Uterus (tissue), 4 donors: ENCODE results near the gene OBP2A. TPM values are rescaled to one million over a fixed set of nuclear protein-coding genes. Genes with fewer than 3 reads are reported as not detected.

Source experiments
- DNase-seq, 2 donors: peaks; one replicate each; pipeline ENCODE4 v3.0.0-alpha.2; 2019 to 2020
- H3K27ac ChIP-seq, 2 donors: fragments of 200-600 bp; sonication (generic); 1 replicate in 1 of 2; 2 replicates in 1 of 2; pipeline ENCODE4 v1.5.1; 2016 to 2018
- H3K27me3 ChIP-seq, 2 donors: fragments of 200-600 bp; sonication (generic); one replicate each; pipeline ENCODE4 v1.5.1; 2018 to 2019; ENCODE audit warnings: control low read depth in 1 of 2
- H3K36me3 ChIP-seq, 2 donors: fragments of 200-600 bp; sonication (generic); one replicate each; pipeline ENCODE4 v1.5.1; 2019; ENCODE audit warnings: control low read depth in 1 of 2
- H3K4me1 ChIP-seq, 2 donors: fragments of 200-600 bp; sonication (generic); one replicate each; pipeline ENCODE4 v1.5.1; 2018 to 2019; ENCODE audit warnings: control low read depth in 1 of 2
- H3K4me3 ChIP-seq, 2 donors: fragments of 200-600 bp; sonication (generic); 1 replicate in 1 of 2; 2 replicates in 1 of 2; pipeline ENCODE4 v1.5.1; 2018 to 2019; ENCODE audit warnings: mild to moderate bottlenecking in 1 of 2
- H3K9me3 ChIP-seq, 2 donors: fragments of 200-600 bp; sonication (generic); one replicate each; pipeline ENCODE4 v1.5.1; 2019; ENCODE audit warnings: control low read depth in 1 of 2
- POLR2A ChIP-seq, 2 donors: fragments of 450-650 bp; IDR thresholded peaks; one replicate each; pipeline ENCODE4 v1.6.1; 2016; ENCODE audit warnings: antibody characterized with exemption in 2 of 2, mild to moderate bottlenecking in 1 of 2, moderate library complexity in 1 of 2
- intact Hi-C: fragments of 100-400 bp; cut with DNase I; formaldehyde crosslinking; loops from one replicate; pipeline ENCODE4 v1.15.1; 2023; ENCODE audit warnings: low total_unique reads
- total RNA-seq, 4 donors: library from RNA; depleted of rRNA in 3 of 4; stranded (reverse); fragments of >200 nt in 3 of 4; gene quantifications; one replicate each; pipeline versions ENCODE4 v1.1.0 to v1.2.4, GENCODE V29; 2014 to 2023
- TF ChIP-seq, protein P1 (sequence below), 4 experiments: fragments of 200-600 bp in 2 of 4; fragments of 450-650 bp in 2 of 4; sonication (generic) in 2 of 4; IDR thresholded peaks; one replicate each; pipeline ENCODE4 v1.5.1; 2016 to 2019; ENCODE audit warnings: antibody characterized with exemption in 4 of 4, mild to moderate bottlenecking in 2 of 4, moderate library complexity in 1 of 4
- donor health status: DM: yes; HTN: yes; CAD: no.

Gene OBP2A
- total RNA-seq, 4 donors from 2014 or later = not detected

DNA sequence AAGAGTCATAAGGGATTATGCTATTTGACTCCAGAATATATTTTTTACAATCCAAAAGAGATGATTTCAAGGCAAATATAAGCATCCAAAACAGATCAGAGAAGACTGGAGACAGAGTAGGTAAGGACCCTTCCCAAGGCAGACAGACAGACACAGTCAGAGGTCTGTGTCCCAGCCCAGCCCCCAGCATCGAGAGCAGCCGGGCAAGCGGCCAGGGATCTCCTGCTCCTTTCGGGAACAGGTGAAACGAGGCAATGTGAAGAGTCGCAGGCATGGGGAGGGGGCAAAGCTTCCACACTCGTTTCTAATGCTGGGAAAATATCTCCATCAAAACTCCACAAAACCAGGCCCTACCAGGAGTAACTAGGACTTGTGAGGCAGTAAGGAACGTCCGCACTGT, 21.4 kb downstream of the OBP2A start:
- Histone ChIP-seq H3K4me1 (no peaks in the 10 kb centered on the region), H3K4me3 (no peak overlapping the region), H3K27me3 (no peaks in the 10 kb centered on the region), H3K9me3 (no peaks in the 10 kb centered on the region), H3K27ac (no peak overlapping the region), H3K36me3 (no peaks in the 10 kb centered on the region)
- DNase-seq = no peak
- TF ChIP-seq, protein P1, sequence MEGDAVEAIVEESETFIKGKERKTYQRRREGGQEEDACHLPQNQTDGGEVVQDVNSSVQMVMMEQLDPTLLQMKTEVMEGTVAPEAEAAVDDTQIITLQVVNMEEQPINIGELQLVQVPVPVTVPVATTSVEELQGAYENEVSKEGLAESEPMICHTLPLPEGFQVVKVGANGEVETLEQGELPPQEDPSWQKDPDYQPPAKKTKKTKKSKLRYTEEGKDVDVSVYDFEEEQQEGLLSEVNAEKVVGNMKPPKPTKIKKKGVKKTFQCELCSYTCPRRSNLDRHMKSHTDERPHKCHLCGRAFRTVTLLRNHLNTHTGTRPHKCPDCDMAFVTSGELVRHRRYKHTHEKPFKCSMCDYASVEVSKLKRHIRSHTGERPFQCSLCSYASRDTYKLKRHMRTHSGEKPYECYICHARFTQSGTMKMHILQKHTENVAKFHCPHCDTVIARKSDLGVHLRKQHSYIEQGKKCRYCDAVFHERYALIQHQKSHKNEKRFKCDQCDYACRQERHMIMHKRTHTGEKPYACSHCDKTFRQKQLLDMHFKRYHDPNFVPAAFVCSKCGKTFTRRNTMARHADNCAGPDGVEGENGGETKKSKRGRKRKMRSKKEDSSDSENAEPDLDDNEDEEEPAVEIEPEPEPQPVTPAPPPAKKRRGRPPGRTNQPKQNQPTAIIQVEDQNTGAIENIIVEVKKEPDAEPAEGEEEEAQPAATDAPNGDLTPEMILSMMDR (IDR thresholded peaks at IDR 0.05) = no peak
- no peak for TF ChIP-seq POLR2A (IDR thresholded peaks at IDR 0.05)
- intact Hi-C loops = no loop called here

DNA sequence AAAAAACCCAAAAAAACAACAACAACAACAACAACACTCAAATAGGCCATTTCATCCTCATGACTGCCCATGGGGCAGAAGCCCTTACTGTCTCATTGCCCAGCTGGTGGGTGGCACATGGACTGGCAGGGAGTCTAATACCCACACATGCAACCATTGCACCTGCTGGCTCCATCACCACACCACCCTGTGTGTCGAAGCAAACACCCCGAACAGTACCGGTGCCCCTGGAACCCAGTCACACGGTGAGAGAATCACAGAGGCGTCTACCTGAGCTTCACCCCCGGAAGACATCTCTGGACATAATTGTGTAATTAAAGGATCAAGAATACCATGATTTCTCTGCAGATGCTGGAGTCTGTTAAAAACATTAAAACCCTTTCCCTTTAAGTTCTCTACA, 22.1 kb downstream of the OBP2A start:
- no peaks in the 10 kb centered on the region for H3K4me1 ChIP-seq
- no peaks in the 10 kb centered on the region for H3K27me3 ChIP-seq
- intact Hi-C loops = no loop called here
- no peaks in the 10 kb centered on the region for H3K36me3 ChIP-seq
- no peak for TF ChIP-seq POLR2A (IDR thresholded peaks at IDR 0.05)
- TF ChIP-seq, protein P1 (IDR thresholded peaks at IDR 0.05) = no peak
- no peak overlapping the region for H3K27ac ChIP-seq
- no peak overlapping the region for H3K4me3 ChIP-seq
- no peak for DNase-seq
- no peaks in the 10 kb centered on the region for H3K9me3 ChIP-seq

DNA sequence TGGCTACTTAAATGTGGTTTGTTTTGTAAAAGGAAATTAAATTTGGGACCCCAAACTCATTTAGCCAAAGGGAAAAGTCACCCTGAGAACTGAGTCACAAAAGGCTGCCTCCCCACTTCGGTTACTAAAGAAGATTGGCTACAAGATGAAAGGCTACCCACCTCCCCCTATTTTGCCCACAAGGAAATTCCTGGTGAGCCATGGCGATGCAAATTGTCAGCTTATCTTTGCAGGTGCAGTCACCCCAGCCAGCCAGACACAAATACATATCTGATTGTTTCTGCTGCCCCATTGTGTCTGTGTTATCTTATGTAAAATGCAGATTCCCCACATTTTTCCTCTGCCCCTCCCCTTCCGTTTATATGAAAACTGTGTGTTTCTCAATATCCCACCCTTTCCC, 24.5 kb downstream of the OBP2A start:
- Histone ChIP-seq H3K9me3 (no peaks in the 10 kb centered on the region), H3K36me3 (no peaks in the 10 kb centered on the region), H3K4me1 (no peaks in the 10 kb centered on the region), H3K4me3 (no peak overlapping the region), H3K27ac (no peak overlapping the region), H3K27me3 (no peaks in the 10 kb centered on the region)
- intact Hi-C loops = no loop called here
- TF ChIP-seq POLR2A (IDR thresholded peaks at IDR 0.05) = no peak
- TF ChIP-seq, protein P1 (IDR thresholded peaks at IDR 0.05) = no peak
- DNase-seq = no peak

DNA sequence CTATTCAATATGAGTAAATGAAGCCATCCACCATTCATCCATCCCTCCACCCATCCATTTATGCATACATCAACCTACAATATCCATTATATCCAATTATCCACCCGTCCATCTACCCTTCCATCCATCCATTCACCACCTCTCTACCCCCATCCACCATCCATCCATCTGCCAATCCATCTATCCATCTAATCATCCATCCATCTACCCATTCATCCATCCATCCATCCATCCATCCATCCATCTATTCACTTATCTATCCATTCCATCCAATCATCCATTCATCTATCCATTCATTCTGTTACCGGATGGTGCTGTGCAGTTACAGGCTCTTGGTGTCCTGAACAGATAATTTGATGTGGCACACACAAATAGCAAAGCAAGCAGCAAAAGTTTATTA, 26.3 kb downstream of the OBP2A start:
- no peak for TF ChIP-seq POLR2A (IDR thresholded peaks at IDR 0.05)
- TF ChIP-seq, protein P1 (IDR thresholded peaks at IDR 0.05) = no peak
- intact Hi-C loops = no loop called here
- Histone ChIP-seq H3K4me3 (no peak overlapping the region), H3K27ac (no peak overlapping the region), H3K36me3 (no peaks in the 10 kb centered on the region), H3K4me1 (no peaks in the 10 kb centered on the region), H3K27me3 (no peaks in the 10 kb centered on the region), H3K9me3 (no peaks in the 10 kb centered on the region)
- no peak for DNase-seq

DNA sequence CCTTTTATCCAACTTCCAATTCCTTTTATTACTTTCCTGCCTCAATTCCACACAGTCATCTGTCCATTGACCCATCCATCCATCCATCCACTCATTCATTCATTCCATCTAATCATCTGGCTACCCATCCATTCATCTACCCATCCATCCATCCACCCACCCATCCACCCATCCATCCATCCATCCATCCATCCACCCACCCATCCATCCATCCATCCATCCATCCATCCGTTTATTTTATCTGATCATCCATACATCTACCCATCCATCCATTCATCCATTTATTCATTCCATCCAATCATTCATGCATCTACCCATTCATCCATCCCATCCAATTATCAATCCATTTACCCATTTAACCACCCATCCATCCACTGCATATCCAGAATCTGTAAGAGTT, 27.2 kb downstream of the OBP2A start:
- H3K9me3 ChIP-seq = no peaks in the 10 kb centered on the region
- TF ChIP-seq, protein P1 (IDR thresholded peaks at IDR 0.05) = no peak
- TF ChIP-seq POLR2A (IDR thresholded peaks at IDR 0.05) = no peak
- H3K36me3 ChIP-seq = no peaks in the 10 kb centered on the region
- intact Hi-C loops = no loop called here
- H3K27me3 ChIP-seq = no peaks in the 10 kb centered on the region
- no peaks in the 10 kb centered on the region for H3K4me1 ChIP-seq
- no peak overlapping the region for H3K27ac ChIP-seq
- no peak for DNase-seq
- no peak overlapping the region for H3K4me3 ChIP-seq
